ENCODE data around the gene KRTAP4-6.
"Not testable (repeated sequence)": the region's sequence is repeated elsewhere in the genome, so short reads cannot be mapped to it uniquely, and the experiment has no call there.

Gene KRTAP4-6

DNA sequence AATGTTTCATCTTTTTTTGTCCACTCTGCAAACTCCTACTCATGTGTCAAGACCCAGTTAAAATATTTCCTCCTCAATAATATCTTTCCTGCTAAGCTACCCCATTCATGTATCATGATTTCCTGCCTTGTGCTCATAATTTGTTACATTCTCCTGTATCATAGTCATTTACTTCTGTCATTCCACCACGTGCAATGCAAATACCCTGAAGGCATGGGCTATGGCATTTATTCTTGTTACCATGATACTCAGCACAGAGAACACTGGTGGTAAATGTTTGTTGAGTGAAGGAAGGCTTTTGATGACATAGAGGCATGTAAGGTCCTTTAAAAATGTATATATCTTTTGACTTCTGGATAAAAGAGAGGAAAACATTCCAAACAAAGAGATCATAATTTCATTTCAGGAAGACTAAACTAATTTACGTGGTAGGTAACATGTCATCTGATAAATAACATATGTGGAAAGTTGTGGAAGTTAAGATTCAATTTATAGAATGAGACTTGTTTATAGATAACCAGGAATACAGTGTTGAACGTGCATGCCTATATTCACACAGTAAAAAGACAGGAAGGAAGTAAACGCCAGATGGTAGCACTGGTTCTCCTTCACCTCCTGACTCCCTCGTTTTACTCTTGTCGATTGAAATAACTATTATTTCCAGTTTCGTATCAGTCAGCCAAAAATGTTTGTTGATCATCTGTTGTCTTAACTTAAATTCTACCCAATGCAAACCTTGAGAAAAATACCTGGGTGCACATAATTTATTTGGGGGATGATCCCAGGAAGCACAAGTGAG is 40.5 kb downstream of the KRTAP4-6 start:
- not testable (repeated sequence) for H3K36me3 ChIP-seq (ENCODE audit: control insufficient read depth, insufficient read depth, low read length); H3K27me3 ChIP-seq (ENCODE audit: control insufficient read depth, insufficient read depth, low read length); H3K9ac ChIP-seq (ENCODE audit: low read depth, low read length); H3K4me1 ChIP-seq (ENCODE audit: control insufficient read depth, insufficient read depth, low read length); H3K9me3 ChIP-seq (ENCODE audit: control insufficient read depth, insufficient read depth, low read length); H3K4me3 ChIP-seq (ENCODE audit: low read depth, low read length)

DNA sequence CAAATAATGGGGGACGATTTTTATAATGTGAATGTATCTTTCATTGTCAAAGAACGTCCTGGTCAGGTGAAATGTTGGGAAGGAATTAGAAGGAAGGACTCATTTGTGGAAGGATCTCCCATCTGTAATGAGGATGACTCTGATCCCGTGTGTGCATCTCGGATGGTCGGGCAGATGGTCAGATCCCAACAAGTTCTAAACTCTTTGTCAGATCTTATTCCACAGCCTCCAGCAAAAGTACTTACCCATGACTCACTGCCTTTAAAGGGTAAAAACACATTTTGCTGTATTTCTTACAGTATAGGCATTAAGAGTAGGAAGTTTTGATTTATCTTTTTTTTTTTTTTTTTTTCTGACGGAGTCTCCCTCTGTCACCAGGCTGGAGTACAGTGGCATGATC is 41.9 kb downstream of the KRTAP4-6 start:
- H3K9me3 ChIP-seq (ENCODE audit: control insufficient read depth, insufficient read depth, low read length) = no peaks in the 10 kb centered on the region
- no peak overlapping the region for H3K9ac ChIP-seq (ENCODE audit: low read depth, low read length)
- H3K4me3 ChIP-seq (ENCODE audit: low read depth, low read length) = no peak overlapping the region
- peaks cover 2% of the 10 kb centered on the region for H3K4me1 ChIP-seq (ENCODE audit: control insufficient read depth, insufficient read depth, low read length)
- no peaks in the 10 kb centered on the region for H3K36me3 ChIP-seq (ENCODE audit: control insufficient read depth, insufficient read depth, low read length)
- H3K27me3 ChIP-seq (ENCODE audit: control insufficient read depth, insufficient read depth, low read length) = no peaks in the 10 kb centered on the region

DNA sequence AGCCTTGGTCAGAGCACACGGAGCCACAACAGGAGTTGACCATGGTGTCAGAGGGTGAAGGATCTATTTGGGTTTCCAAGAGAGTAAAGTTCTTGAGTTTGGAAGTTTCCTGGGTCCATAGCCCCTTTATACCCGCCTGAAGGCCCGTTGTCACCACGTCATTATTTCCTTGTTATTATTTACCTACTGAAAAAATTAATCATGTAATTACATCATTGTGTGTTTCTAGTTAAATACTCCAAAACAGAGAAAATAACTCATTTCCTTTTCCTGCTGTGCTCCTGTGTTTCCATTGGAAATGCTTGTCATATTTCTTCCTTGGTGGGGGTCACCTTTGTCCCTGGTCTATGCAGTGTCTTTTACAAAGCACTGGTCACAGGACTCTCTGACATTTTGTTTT is 42.3 kb downstream of the KRTAP4-6 start, which contains the start of gene KRTAP4-8:
Gene KRTAP4-8 (minus strand): TSS at position 101 of the 400 bp plus-strand sequence. CDS start 58 bp downstream, at position 43.
- Histone ChIP-seq H3K27me3 (ENCODE audit: control insufficient read depth, insufficient read depth, low read length) (no peaks in the 10 kb centered on the region), H3K9ac (ENCODE audit: low read depth, low read length) (no peak within 1 kb of the TSS), H3K9me3 (ENCODE audit: control insufficient read depth, insufficient read depth, low read length) (no peaks in the 10 kb centered on the region), H3K4me1 (ENCODE audit: control insufficient read depth, insufficient read depth, low read length) (peaks cover 2% of the 10 kb centered on the region), H3K36me3 (ENCODE audit: control insufficient read depth, insufficient read depth, low read length) (no peaks in the 10 kb centered on the region), H3K4me3 (ENCODE audit: low read depth, low read length) (no peak within 1 kb of the TSS)

DNA sequence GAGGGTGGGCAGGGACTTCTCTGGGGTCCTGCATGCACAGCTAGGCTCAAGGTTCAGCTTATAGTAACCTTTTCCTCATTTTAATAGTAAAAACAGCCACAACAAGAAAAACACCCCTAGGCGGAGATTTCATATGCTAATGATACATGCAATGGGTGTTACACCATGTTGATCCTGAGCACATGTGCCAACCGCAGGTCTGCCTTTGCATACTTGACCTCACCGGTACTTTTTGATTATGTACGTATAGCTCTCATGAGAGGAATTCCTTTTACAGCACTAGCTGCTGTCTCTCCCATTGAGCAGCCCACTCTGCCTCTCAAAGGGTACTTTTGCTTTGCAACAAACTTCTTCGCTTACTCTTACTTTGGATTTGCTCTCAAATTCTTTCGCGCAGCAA is 44.3 kb downstream of the KRTAP4-6 start:
- H3K4me3 ChIP-seq (ENCODE audit: low read depth, low read length) = no peak overlapping the region
- H3K27me3 ChIP-seq (ENCODE audit: control insufficient read depth, insufficient read depth, low read length) = no peaks in the 10 kb centered on the region
- H3K4me1 ChIP-seq (ENCODE audit: control insufficient read depth, insufficient read depth, low read length) = peaks cover 2% of the 10 kb centered on the region
- no peak overlapping the region for H3K9ac ChIP-seq (ENCODE audit: low read depth, low read length)
- H3K36me3 ChIP-seq (ENCODE audit: control insufficient read depth, insufficient read depth, low read length) = no peaks in the 10 kb centered on the region
- peaks cover 3% of the 10 kb centered on the region for H3K9me3 ChIP-seq (ENCODE audit: control insufficient read depth, insufficient read depth, low read length)
